ENCODE data around the gene PSAPL1.

The PSAPL1 gene

GRCh38 chr4:7434766-7435150 lies at the start of gene PSAPL1:
PSAPL1 (minus strand) TSS chr4:7434930; CDS start chr4:7434879, 51 bp downstream.
- no peak for DNase-seq

- no peak for DNase-seq
These were observed 46.5 kb upstream of the PSAPL1 start for GRCh38 chr4:7481227-7481626.

- no peak for DNase-seq
These were observed 45.7 kb upstream of the PSAPL1 start for GRCh38 chr4:7480423-7480822.

GRCh38 chr4:7478665-7479064 lies 43.9 kb upstream of the PSAPL1 start:
- DNase-seq: no peak

- no peak for DNase-seq
These were observed 43.0 kb upstream of the PSAPL1 start for GRCh38 chr4:7477695-7478094.

GRCh38 chr4:7476820-7477219 lies 42.1 kb upstream of the PSAPL1 start:
- DNase-seq: no peak

- no peak for DNase-seq
These were observed 40.5 kb upstream of the PSAPL1 start for GRCh38 chr4:7475207-7475606.

GRCh38 chr4:7474320-7474719 lies 39.6 kb upstream of the PSAPL1 start:
- no peak for DNase-seq

- no peak for DNase-seq
These were observed 38.4 kb upstream of the PSAPL1 start for GRCh38 chr4:7473081-7473480.

GRCh38 chr4:7472442-7473013 lies 37.8 kb upstream of the PSAPL1 start:
- no peak for DNase-seq

GRCh38 chr4:7470522-7471128 lies 35.9 kb upstream of the PSAPL1 start:
- DNase-seq: no peak

- no peak for DNase-seq
These were observed 35.4 kb upstream of the PSAPL1 start for GRCh38 chr4:7470111-7470510.

GRCh38 chr4:7469023-7469422 lies 34.3 kb upstream of the PSAPL1 start:
- no peak for DNase-seq

GRCh38 chr4:7467471-7467870 lies 32.7 kb upstream of the PSAPL1 start:
- DNase-seq: no peak

GRCh38 chr4:7466904-7467303 lies 32.2 kb upstream of the PSAPL1 start:
- DNase-seq: no peak

GRCh38 chr4:7466215-7466614 lies 31.5 kb upstream of the PSAPL1 start:
- DNase-seq: no peak

GRCh38 chr4:7465017-7465416 lies 30.3 kb upstream of the PSAPL1 start:
- no peak for DNase-seq

GRCh38 chr4:7464259-7464655 lies 29.5 kb upstream of the PSAPL1 start:
- DNase-seq: no peak

GRCh38 chr4:7463566-7464258 lies 29.0 kb upstream of the PSAPL1 start:
- DNase-seq: peak; percentile 84

- DNase-seq: peak; percentile 40
These were observed 27.8 kb upstream of the PSAPL1 start for GRCh38 chr4:7462509-7462971.

- no peak for DNase-seq
These were observed 26.5 kb upstream of the PSAPL1 start for GRCh38 chr4:7461230-7461629.

GRCh38 chr4:7460566-7460965 lies 25.8 kb upstream of the PSAPL1 start:
- peak; percentile 72 for DNase-seq

- DNase-seq: no peak
These were observed 24.7 kb upstream of the PSAPL1 start for GRCh38 chr4:7459471-7459870.

- DNase-seq: no peak
These were observed 23.7 kb upstream of the PSAPL1 start for GRCh38 chr4:7458477-7458876.

GRCh38 chr4:7458066-7458425 lies 23.3 kb upstream of the PSAPL1 start:
- DNase-seq: no peak

All from femur (tissue), 1 donor.